HG03342 (cell line): ENCODE data around the gene TAS2R60.
"Not testable (repeated sequence)": the region's sequence is repeated elsewhere in the genome, so short reads cannot be mapped to it uniquely, and the experiment has no call there.

Source experiments
- ATAC-seq: cut with Tn5 transposase; IDR thresholded peaks from one replicate; pipeline ENCODE4 v1.9.1; 2021; ENCODE audit warnings: mild to moderate bottlenecking, moderate library complexity; ENCODE audit not compliant: unreplicated experiment

Gene TAS2R60

DNA sequence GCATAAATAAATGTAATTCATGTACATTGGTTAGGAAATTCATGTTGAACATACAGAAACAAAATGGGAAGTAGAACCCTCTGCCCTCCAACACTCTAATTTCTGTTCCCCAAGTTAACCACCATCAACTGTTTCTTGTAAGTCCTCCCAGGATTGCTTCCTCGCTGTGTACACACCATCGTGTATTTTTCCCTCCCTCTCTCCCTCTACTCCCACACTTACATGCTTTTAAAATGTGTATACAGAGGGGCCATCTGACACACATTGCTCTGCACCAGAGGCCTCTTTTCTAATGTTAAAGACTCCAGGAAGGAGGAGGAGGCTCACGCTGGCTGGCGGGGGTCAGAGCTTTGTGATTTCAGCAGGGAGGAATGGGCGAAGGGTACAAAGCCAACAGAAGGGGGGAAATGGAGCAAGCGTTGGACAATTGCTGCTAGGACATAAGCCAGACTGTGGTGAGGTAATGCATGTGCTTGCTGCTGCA, 32.7 kb upstream of the TAS2R60 start:
- no peak for ATAC-seq

- no peak for ATAC-seq
Measured at GRCh38 chr7:143411976-143412708, 31.1 kb upstream of the TAS2R60 start.

DNA sequence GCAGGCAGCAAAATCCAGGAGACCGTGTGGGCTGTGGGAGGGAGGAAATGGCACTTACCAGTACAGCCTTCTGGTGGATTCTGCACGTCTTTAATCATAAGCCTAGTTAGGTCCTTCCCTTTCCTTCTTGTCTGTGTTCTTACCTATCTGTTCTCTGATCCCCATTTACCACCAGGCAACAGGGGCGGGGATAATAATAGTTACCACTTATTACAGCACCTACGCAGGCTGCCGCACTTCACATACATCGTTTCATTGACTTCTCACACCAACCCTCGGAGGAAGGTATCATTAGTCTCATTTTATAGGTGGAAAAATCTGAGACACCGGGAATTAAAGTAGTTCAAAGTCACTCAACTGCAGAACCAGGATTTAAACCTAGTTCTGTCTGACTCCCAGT, 30.1 kb upstream of the TAS2R60 start:
- no peak for ATAC-seq

DNA sequence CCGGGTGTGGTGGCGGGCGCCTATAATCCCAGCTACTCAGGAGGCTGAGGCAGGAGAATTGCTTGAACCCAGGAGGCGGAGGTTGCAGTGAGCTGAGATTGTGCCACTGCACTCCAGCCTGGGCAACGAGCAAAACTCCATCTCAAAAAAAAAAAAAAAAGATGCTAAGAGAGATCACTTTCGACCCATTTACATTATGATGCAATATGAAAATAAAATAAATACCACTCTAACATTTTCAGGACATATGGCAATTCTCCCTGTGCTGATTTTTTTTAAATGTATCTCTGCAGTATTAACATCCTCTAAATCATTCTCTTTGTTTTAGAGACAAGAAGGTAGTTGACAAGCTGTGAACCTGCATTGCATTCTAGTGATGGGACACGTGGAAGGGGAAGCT, 28.0 kb upstream of the TAS2R60 start:
- not testable (repeated sequence) for ATAC-seq

- ATAC-seq: no peak
Measured at GRCh38 chr7:143415742-143416397, 27.4 kb upstream of the TAS2R60 start.

GRCh38 chr7:143416565-143417149, 26.6 kb upstream of the TAS2R60 start:
- ATAC-seq: no peak

DNA sequence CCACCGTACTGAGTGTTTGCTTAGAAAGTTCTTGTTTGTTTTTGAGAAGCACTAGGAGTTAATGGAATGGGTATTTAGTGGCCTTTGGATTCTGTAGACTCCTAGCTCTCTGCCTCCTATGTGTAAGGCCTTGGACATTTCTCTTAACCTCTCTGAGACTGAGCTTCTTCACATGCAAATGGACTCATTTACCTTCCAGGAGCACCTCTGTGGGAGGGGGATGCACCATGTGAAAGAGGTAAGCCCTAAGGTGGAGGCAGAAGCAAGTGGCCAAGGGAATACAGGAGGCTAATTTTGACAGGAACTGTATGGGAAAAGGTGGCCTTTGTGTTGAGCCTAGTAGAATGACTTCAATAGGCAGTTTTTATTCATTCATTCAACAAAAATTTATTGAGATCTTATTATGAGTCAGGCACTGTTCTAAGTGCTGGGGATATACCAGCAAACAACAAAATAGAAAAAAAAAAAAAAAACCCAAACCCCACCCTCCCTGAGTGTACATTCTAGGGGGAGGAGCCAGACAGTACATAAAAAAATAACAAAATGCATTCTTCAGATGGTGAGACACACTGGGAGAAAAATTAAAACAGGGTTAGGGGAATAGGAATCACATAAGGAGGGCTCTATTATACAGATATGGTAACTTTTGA, 25.4 kb upstream of the TAS2R60 start:
- ATAC-seq: no peak

DNA sequence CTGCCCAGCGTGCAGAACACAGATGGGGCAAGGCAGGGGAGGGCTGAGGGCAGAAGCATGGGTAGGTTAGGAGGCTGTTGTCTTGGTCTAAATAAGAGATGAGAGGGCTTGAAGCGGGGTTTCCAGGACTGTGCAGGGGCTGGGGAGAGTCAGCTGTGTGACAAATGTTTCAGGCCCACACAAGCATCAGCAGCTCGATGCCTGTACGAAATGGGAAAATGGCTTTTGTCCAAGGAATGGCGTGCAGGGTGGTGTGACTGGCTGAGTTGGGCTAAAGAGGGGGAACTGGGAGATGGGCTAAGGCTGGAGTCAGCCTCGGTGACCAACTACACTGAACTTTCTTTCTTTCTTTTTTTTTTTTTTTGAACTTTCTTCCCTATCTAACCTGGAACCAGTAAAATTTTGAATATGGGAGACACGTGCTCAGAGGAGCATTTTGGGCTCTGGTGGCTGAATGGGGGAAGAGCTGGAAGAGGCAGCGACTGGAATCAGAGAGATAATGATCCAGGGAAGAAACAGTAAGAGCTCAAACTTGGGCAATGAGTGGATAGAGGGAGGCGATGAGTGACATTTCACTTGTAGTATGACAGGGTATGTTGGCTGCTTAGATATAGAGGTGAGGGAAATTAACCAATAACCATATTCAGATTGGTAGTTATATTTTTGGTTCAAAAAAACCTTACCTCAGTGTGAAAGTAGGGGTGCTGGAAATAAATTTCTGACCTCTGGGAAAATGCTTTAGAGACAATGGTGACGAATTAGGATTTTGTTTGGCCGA, 24.4 kb upstream of the TAS2R60 start:
- ATAC-seq: no peak

GRCh38 chr7:143419880-143420279, 23.4 kb upstream of the TAS2R60 start:
- ATAC-seq: no peak

DNA sequence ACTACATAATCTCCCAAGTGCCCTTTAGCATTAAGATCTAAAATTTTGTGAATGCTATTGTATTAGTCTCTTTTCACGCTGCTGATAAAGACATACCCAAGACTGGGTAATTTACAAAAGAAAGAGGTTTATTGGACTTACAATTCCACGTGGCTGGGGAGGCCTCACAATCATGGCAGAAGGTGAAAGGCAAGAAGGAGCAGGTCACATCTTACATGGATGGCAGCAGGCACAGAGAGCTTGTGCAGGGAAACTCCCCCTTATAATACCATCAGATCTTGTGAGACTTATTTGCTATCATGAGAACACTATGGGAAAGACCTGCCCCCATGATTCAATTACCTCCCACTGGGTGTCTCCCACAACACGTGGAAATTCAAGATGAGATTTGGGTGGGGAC, 22.6 kb upstream of the TAS2R60 start:
- not testable (repeated sequence) for ATAC-seq

GRCh38 chr7:143422033-143422432, 21.2 kb upstream of the TAS2R60 start:
- ATAC-seq: no peak

GRCh38 chr7:143424476-143424875, 18.8 kb upstream of the TAS2R60 start:
- ATAC-seq: not testable (repeated sequence)

DNA sequence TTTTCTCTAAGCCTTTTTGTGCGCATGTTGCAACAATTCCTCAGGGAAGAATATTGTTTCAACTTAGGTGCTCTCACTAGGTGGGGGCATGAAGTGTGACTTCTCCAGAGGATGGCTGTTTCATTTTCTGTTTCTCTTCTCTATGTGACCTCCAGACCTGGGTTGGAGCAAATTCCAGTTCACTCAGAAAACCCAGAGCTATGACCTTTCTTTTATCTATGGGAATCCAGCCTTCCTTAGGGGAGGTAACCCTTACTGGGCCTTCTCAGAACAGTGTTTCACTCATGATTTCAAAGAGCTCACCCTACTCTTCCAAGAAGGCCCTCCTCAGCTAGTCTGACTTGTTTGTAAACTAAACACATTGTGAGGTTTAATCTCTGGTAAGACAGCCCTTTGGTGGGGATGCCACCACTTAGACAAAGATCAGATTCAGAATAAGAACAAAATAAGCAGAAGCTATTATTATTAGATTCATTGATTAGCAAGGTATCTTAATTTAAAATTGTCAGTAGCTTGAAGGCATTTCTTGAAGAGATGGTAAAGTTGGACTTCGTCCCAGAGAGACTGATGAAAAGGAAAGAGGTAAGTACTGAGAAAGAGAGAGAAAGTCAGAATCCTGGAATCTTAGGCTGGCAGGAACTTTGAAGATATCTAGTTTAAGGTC, 16.6 kb upstream of the TAS2R60 start:
- ATAC-seq: no peak

DNA sequence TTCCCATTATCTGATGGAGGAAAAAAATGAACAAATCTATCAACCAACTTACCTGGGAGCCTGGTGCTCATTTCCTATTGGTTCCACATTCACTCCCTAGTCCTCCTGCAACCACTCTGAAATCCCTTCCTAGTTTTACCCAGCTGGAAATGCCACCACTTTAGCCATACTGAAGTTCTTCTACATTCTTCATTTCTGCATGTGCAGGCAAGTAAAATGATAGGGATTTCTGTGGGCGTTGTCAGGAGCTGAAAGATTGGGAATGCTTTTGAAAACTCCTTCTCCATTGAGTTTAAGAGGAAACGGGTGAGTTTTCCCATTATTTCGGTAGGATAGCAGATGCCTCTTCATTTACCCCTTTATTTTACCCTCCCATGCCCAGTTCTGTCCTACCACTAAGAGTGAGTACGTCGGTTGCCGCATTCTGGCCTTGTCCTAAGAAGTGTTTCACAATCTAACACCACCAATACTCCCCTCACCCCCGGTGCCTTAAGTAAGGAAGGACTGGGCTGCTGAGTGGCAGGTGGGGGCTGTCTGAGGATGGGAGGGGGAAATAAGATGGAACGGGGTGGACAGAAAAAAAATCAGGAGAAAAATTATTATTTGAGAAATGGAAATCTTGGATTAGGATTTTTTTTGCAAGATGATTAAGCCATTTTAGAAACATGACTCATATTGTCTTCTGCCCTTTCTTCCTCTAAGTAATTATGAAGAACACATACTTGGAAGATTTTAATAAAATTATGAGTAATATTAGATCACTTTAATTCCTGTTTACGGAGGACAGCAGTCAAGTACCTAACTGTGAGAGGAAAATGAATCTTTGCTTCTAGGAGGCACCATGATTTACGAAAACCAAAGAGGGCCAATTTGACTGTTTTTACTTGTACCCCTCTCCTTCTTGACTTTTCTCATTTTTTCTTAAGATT, 13.2 kb upstream of the TAS2R60 start:
- ATAC-seq: no peak

GRCh38 chr7:143431109-143431508, 12.1 kb upstream of the TAS2R60 start:
- ATAC-seq: no peak

- ATAC-seq: no peak
Measured at GRCh38 chr7:143433759-143434158, 9.5 kb upstream of the TAS2R60 start.

DNA sequence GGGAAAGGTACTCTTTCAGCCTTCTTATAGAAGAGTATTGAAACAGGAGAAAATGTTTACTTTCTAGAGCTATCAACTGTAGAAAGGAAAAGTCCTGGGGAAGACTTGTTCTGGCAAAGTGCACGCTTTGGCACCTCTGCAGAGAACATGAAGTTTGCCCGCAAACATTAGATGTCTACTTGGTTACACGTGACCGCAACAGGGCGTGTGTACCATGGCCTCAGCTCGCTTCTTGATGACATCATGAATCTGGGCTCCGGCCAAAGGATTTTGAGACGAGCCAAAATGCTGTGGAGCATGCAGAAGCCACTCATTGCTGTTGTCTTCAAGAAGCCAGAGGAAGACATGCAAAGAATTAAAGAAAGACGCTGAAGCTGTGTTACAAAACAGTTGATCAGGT, 8.6 kb upstream of the TAS2R60 start:
- ATAC-seq: no peak

DNA sequence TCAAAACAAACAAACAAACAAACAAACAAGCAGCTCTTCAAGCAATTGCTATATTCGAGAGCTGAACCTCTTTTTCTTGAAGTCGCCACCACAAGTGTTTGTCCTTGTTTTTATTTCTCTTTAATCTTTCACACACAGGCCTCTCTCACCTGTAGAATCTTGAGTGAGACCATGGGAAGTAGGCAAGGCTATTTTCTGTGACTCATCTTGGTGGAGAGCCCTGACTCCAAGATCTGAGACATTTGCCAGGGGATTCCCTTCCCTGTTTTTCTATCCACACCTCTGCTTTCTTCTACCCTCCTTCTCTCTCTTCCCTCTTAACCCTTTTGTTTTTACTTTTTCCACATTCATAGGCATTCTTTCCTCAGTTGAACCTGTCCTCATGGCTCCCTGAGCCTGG, 8.0 kb upstream of the TAS2R60 start:
- no peak for ATAC-seq

DNA sequence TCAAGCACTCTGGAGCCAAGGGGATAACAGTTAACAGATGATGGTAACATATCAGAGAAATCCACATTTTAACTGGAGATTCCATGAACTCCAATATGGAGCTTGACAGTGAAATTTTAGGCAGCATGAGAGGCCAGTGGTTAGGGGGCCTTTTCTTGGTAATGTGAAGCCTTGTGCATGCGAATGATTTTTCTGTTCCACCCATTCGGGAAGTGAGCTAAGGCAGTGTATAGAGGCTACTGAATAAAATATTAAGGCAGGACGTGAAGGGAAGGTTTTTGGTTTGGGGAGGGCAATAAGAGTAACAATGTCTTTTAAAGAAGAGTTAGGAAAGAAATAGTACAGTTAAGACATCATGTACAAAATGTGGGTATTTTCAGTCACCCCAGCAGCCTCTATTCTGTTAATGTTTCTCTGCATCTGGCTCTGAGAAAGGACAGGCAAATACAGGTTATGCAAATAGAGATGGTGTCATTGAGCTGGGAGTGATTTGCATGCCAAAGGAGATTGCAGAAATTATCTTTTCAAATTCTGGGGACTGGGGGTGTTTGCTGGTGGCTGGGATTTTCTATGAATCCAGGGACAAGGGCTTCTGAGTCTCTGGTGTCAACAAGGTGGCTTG, 6.8 kb upstream of the TAS2R60 start:
- peak; percentile 96 for ATAC-seq
